ENCODE measurements around the gene OR4N5.
"Not testable (repeated sequence)": the region's sequence is repeated elsewhere in the genome, so short reads cannot be mapped to it uniquely, and the experiment has no call there.

OR4N5 gene

DNA sequence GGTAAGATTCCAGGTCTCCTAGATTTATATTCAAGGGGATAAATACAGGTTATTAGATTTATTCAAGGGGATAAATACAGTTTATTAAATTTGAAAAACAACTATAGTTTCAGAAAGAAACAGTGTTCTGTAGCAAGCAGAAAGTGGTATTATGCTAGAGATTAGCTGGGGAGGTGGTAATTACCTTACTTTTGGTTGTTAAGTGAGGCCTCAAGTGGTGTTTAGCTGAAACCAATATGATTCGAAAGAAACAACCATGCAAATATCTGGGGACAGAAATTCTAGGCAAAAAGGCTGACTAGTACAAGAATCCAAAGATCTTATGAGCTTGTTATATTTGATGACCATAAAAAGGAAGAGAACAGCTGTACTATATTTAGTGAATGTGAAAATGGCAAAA lies 6.2 kb downstream of the OR4N5 start:
- no peaks in the 10 kb centered on the region for H4K20me1 ChIP-seq
- TF ChIP-seq Cebpa-rat (IDR thresholded peaks at IDR 0.05), result no peak
- H3K4me2 ChIP-seq, result peak overlapping the region in 3 of 11 experiments; percentile 60 to 82 (median 74); a peak in 4 of 22 replicates
- no peaks in the 10 kb centered on the region for H3K36me3 ChIP-seq
- H3K9me3 ChIP-seq (replicated peaks in 1 of 11), result no peaks in the 10 kb centered on the region
- H3K27ac ChIP-seq, result peak overlapping the region in 1 of 11 experiments; percentile 17; a peak in 1 of 22 replicates
- H3K27me3 ChIP-seq, result no peaks in the 10 kb centered on the region
- no peak overlapping the region for H3K4me3 ChIP-seq
- H3K4me1 ChIP-seq, result peaks cover 0 to 18% (median 0%) of the 10 kb centered on the region in 10 experiments; a peak in 6 of 20 replicates
- H3K9ac ChIP-seq, result no peak overlapping the region

- Histone ChIP-seq H3K9me3 (replicated peaks in 1 of 11) (peaks cover 22 to 36% (median 26%) of the 10 kb centered on the region in 11 experiments), H3K9ac (no peak overlapping the region), H4K20me1 (no peaks in the 10 kb centered on the region), H3K4me1 (no peaks in the 10 kb centered on the region), H3K4me2 (no peak overlapping the region), H3K4me3 (no peak overlapping the region), H3K27ac (no peak overlapping the region), H3K36me3 (no peaks in the 10 kb centered on the region; a peak in 2 of 22 replicates), H3K27me3 (no peaks in the 10 kb centered on the region)
- TF ChIP-seq Cebpa-rat (IDR thresholded peaks at IDR 0.05), result no peak
These were observed 25.8 kb downstream of the OR4N5 start for GRCh38 chr14:20164462-20164861.

DNA sequence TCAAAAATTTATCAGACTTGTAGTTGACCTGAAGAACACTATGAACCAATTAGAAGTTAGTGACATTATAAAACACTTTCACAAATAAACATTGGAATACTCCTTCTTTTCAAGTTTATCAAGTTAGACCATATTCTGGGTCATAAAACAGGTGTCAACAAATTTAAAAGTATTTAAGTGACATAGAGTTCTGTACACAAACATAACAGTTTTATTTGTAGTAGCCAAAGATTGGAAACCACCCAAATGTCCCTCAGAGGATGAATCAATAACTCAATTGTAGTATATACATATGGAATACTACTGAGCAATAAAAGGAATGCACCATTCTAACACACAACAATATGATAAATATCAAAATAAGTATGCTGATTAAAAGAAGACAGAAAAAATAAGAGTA lies 28.5 kb downstream of the OR4N5 start:
- Histone ChIP-seq H3K4me2 (no peak overlapping the region), H3K36me3 (no peaks in the 10 kb centered on the region; a peak in 2 of 22 replicates), H4K20me1 (no peaks in the 10 kb centered on the region), H3K9me3 (replicated peaks in 1 of 11) (peaks cover 22 to 35% (median 26%) of the 10 kb centered on the region in 11 experiments), H3K27me3 (no peaks in the 10 kb centered on the region), H3K9ac (no peak overlapping the region), H3K27ac (no peak overlapping the region), H3K4me1 (peaks cover 0 to 4% (median 0%) of the 10 kb centered on the region in 10 experiments; a peak in 1 of 20 replicates), H3K4me3 (no peak overlapping the region)
- TF ChIP-seq Cebpa-rat (IDR thresholded peaks at IDR 0.05), result no peak

DNA sequence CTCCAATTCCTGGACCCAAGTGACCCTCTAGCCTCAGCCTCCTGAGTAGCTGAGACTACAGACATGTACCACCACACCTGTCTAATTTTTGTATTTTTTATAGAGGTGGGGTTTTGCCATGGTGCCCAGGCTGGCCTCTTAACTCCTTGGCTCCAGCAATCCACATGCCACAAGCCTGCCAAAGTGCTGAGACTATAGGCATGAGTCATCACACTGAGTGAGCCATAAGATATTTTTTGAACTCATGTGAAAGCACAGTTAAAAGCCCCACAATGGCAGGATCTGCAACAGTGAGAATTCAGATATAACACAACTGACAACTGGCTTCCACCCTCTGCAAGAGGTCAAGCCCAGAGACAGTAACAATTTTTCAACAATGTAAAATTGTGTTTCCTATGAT lies 31.2 kb downstream of the OR4N5 start:
- H3K9ac ChIP-seq, H3K36me3 ChIP-seq, H3K27ac ChIP-seq: not testable (repeated sequence)

DNA sequence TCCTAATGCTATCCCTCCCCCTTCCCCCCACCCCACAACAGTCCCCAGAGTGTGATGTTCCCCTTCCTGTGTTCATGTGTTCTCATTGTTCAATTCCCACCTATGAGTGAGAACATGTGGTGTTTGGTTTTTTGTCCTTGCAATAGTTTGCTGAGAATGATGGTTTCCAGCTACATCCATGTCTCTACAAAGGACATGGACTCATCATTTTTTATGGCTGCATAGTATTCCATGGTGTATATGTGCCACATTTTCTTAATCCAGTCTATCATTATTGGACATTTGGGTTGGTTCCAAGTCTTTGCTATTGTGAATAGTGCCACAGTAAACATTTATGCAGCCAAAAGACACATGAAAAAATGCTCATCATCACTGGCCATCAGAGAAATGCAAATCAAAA lies 35.6 kb downstream of the OR4N5 start:
- H4K20me1 ChIP-seq; H3K9ac ChIP-seq; H3K4me2 ChIP-seq; H3K4me3 ChIP-seq; H3K9me3 ChIP-seq (replicated peaks in 1 of 11); H3K27me3 ChIP-seq; H3K27ac ChIP-seq; H3K36me3 ChIP-seq: not testable (repeated sequence)
- peaks cover 0 to 12% (median 3%) of the 10 kb centered on the region in 10 experiments; a peak in 10 of 20 replicates for H3K4me1 ChIP-seq

More for the DNA sequence above, 31.2 kb downstream of the OR4N5 start:
- peaks cover 6 to 13% (median 10%) of the 10 kb centered on the region in 11 experiments for H3K9me3 ChIP-seq (replicated peaks in 1 of 11)
- not testable (repeated sequence) for H3K4me3 ChIP-seq, H3K4me1 ChIP-seq, H3K27me3 ChIP-seq, H4K20me1 ChIP-seq, H3K4me2 ChIP-seq

DNA sequence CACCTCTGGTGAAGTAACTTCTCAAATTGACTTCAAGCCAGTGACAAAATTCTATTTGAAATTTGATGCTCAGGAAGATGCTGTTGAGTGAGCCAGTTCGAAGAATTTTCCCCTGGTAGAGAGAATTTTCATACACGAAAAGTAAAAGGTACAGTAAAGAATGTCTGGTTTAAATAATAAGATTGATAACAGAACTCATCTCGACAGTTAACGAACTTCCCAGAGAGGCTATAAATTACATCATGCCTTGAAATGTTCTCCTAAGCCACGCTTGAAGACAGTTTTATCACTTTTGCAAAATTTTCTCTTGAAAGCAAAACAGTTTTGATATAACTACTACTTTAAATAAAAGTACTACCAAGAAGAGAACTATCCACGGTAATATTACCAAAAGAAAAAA lies 37.7 kb downstream of the OR4N5 start:
- Histone ChIP-seq H3K27ac (no peak overlapping the region), H3K9me3 (replicated peaks in 1 of 11) (no peaks in the 10 kb centered on the region), H3K36me3 (no peaks in the 10 kb centered on the region), H3K4me3 (no peak overlapping the region), H3K27me3 (no peaks in the 10 kb centered on the region), H3K4me2 (no peak overlapping the region), H3K4me1 (peaks cover 0 to 31% (median 10%) of the 10 kb centered on the region in 10 experiments; a peak in 10 of 20 replicates), H4K20me1 (no peaks in the 10 kb centered on the region), H3K9ac (no peak overlapping the region)
- TF ChIP-seq Cebpa-rat (IDR thresholded peaks at IDR 0.05), result no peak

DNA sequence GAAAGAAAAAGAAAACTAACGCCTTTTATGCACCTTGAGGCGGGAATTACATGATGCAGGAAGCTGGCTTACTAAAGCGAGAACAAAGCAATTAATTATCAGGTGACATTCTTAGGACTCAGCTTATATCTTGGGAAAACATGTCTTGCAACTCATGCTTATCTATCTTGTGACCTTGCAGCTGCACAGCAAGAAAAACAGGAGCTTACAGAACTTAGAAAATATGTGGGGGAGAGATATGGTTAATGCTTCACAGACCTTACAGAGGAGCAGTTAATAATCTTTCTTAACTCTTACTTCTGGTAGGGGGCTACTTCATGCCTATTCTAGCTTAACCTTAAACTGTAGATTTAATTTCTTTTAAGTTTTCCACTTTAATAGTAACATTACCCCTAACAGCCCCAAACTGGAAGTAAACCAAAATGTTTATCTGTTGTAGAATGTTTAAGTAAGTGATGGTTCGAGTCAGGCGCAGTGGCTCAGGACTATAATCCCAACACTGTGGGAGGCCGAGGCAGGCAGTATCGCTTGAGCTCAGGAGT lies 38.9 kb downstream of the OR4N5 start:
- no peak overlapping the region for H3K4me2 ChIP-seq
- H3K4me1 ChIP-seq, result peaks cover 0 to 35% (median 10%) of the 10 kb centered on the region in 10 experiments; a peak in 10 of 20 replicates
- no peak for TF ChIP-seq Cebpa-rat (IDR thresholded peaks at IDR 0.05)
- no peak overlapping the region for H3K9ac ChIP-seq
- H3K36me3 ChIP-seq, result no peaks in the 10 kb centered on the region
- no peaks in the 10 kb centered on the region for H4K20me1 ChIP-seq
- H3K27me3 ChIP-seq, result no peaks in the 10 kb centered on the region
- no peak overlapping the region for H3K4me3 ChIP-seq
- H3K9me3 ChIP-seq (replicated peaks in 1 of 11), result no peaks in the 10 kb centered on the region
- H3K27ac ChIP-seq, result no peak overlapping the region

- Histone ChIP-seq H3K27ac (peak overlapping the region in 4 of 11 experiments; percentile 35 to 71 (median 44); a peak in 8 of 22 replicates), H3K36me3 (no peaks in the 10 kb centered on the region), H4K20me1 (no peaks in the 10 kb centered on the region), H3K4me2 (peak overlapping the region in 6 of 11 experiments; percentile 12 to 82 (median 64); a peak in 11 of 22 replicates), H3K9ac (peak overlapping the region in 1 of 11 experiments; percentile 26; a peak in 1 of 22 replicates), H3K4me1 (peaks cover 0 to 35% (median 10%) of the 10 kb centered on the region in 10 experiments; a peak in 10 of 20 replicates), H3K9me3 (replicated peaks in 1 of 11) (no peaks in the 10 kb centered on the region), H3K27me3 (no peaks in the 10 kb centered on the region), H3K4me3 (0 out of 20 replicates have a peak overlapping the region, but pooled peaks of 1 of the 10 experiments have one; percentile 6)
- TF ChIP-seq Cebpa-rat (IDR thresholded peaks at IDR 0.05), result no peak
These were observed 40.6 kb downstream of the OR4N5 start for GRCh38 chr14:20179218-20179617.

- Histone ChIP-seq H3K27me3 (no peaks in the 10 kb centered on the region), H3K36me3 (no peaks in the 10 kb centered on the region), H4K20me1 (no peaks in the 10 kb centered on the region), H3K4me3 (0 out of 20 replicates have a peak overlapping the region, but pooled peaks of 1 of the 10 experiments have one; percentile 6), H3K4me2 (peak overlapping the region in 6 of 11 experiments; percentile 12 to 82 (median 64); a peak in 11 of 22 replicates), H3K4me1 (peaks cover 0 to 35% (median 10%) of the 10 kb centered on the region in 10 experiments; a peak in 10 of 20 replicates), H3K27ac (peak overlapping the region in 4 of 11 experiments; percentile 35 to 71 (median 44); a peak in 8 of 22 replicates), H3K9ac (peak overlapping the region in 1 of 11 experiments; percentile 26; a peak in 1 of 22 replicates), H3K9me3 (replicated peaks in 1 of 11) (no peaks in the 10 kb centered on the region)
- no peak for TF ChIP-seq Cebpa-rat (IDR thresholded peaks at IDR 0.05)
These were observed 41.3 kb downstream of the OR4N5 start for GRCh38 chr14:20179880-20180279.

All from BLaER1 treated with 17β-estradiol and CSF1 and Interleukin-3, amounts not matched to agents 10 nM and 100 nM (cell line).